AG08395 (cell line): ENCODE data around the gene RALGAPA1.
A peak's percentile ranks its signal among the peaks of the same experiment; 100 is the strongest.
"Not testable (repeated sequence)": the region's sequence is repeated elsewhere in the genome, so short reads cannot be mapped to it uniquely, and the experiment has no call there.

ENCODE experiments used
- DNase-seq: peaks from one replicate; pipeline ENCODE4 v3.0.0; 2012; ENCODE audit warnings: mixed read lengths, low spot score

The RALGAPA1 gene

DNA sequence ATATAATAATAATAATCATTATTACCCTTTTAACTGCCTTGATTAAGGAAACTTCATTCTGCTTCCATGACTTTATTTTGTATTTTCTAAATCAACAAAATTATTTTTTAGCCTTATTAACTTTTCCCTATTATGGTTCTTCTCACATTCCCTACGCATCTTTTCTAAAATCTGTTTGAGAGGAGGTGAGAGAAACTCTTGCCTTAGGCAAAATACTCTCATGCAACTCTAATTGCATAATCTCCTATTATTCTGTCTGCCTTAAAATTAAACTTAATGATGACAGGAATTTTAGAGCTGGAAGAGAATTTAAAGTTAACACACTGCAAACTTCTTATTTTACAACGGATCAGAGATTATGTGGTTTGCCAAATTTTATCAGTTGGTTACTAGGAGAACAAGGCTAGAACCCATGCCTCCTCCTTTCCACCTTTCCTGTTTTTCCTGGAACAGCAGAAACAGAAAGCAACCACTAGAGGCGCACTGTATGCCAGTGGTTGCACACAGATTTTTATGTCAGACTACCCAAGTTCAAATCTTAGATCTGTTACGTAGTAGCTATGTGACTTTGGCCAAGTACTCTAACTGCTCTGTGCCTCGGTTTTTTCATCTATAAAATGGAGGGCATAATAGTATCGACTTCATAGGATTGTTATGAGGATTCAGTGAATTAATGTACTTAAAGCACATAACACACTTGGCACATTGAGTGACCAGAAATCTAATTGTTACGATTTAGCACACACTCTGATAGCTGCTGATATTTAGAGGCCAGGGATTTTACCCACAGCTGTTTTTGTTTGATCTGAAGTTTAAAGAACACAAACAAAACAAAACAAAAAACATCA lies 12.7 kb upstream of the RALGAPA1 start:
- DNase-seq: peak; percentile 41

- no peak for DNase-seq
These were observed 10.8 kb upstream of the RALGAPA1 start for GRCh38 chr14:35819591-35820540.

DNA sequence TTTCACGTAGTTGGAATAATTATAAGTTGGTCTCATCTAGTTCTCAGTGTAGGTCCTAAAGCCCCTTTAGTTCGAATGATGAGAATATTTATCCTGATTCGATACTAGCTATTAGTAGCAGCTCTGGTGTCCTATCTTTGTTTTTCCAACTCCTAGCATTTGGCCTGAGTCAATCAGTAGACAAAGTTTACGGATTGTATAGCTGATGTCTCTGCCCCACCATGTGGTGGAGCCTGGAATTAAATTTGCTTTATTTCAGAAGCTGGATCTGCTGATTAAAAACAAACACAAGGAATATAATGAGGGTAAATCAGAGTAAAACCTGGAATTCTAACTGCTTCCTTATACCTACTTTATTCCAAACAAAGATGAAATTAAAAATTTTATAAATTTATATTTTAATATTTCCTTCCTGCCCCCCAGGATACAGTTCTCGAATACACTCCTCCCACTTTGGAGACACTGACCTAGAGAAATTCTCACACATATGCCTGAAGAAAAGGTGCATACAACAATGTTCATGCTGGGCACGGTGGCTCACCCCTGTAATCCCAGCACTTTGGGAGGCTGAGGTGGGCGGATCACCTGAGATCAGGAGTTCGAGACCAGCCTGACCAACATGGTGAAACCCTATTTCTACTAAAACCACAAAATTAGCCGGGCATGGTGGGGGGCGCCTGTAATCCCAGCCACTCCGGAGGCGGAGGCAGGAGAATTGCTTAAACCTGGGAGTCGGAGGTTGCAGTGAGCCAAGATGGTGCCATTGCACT lies 9.4 kb upstream of the RALGAPA1 start:
- peak; percentile 59 for DNase-seq

GRCh38 chr14:35814371-35815005 lies 5.4 kb upstream of the RALGAPA1 start:
- DNase-seq: peak; percentile 37

- no peak for DNase-seq
These were observed 1.9 kb upstream of the RALGAPA1 start for GRCh38 chr14:35810963-35811362.

DNA sequence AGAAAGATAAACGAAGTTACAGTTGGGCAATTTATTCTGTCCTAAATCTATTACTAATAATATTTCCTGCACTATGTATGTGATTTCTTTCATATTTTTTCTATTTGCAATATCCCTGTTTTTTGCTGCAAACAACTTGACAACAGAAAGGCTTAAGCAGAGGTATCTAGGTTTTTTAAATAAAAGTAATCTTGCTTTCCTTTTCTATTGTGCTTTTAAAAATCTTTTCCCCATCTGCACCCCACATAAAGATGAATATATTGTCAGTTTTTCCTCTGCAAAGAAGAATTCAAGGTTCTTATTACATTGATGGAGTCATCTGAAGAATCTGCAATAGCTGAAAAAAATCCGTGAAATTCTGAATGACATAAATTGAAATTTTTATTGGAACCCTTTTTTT lies 502 bp upstream of the RALGAPA1 start:
- no peak for DNase-seq

- no peak for DNase-seq
These were observed 938 bp downstream of the RALGAPA1 start for GRCh38 chr14:35808076-35808637.

DNA sequence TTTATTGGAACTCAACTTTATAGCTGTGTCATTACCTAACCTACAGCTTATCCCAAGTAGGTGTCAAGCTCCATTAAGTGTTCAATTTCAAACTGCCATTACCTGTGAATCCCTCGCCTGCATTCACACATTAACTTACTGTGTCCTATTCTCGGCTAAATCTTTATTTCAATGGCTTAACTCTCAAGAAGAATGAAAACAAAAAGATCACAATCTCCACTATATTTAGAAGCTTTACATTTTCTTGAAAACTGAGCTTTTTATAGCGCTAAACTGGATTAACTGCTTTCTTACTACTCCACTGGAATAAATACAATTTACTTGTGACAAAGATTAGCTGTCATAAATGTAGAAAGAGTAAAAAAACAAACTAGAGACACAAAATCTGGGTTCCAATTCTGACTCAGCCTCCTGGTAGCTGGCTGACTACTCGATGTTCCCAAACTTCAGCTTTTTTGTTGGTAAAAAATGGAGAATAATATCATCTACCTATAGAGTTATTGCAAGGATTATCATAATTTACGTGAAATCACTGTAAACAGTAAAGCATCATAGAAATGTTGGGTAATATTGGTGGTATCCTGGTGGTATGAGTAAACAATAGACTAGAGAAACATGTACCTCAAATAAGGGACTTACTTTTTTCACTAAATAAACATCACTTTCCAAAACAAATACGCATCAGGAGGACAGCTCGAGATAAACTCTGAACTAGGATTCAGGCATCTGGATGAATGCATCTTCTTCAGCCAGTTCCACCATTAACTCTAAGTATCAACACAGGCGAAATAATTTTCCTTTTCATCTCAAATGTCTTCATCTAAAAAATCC lies 1.7 kb downstream of the RALGAPA1 start:
- DNase-seq: no peak

- DNase-seq: no peak
These were observed 2.8 kb downstream of the RALGAPA1 start for GRCh38 chr14:35806006-35806907.

- DNase-seq: no peak
These were observed 11.3 kb downstream of the RALGAPA1 start for GRCh38 chr14:35797796-35798195.

DNA sequence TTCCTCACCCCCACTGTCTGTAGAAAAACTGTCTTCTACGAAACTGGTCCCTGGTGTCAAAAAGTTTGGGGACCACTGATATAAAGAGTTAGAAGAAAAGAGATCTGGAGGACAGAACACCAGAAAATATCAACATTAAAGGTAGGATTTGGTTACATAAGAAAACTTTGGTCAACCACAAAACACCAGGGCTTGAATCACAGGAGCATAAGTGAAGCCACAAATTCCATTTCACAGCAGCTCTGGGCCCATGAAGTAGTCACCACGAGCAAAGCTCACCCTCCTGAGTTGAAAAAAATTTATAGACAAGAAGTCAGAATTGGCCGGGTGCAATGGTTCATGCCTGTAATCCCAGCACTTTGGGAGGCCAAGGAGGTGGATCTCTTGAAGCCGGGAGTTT lies 19.4 kb downstream of the RALGAPA1 start:
- DNase-seq: peak; percentile 10

DNA sequence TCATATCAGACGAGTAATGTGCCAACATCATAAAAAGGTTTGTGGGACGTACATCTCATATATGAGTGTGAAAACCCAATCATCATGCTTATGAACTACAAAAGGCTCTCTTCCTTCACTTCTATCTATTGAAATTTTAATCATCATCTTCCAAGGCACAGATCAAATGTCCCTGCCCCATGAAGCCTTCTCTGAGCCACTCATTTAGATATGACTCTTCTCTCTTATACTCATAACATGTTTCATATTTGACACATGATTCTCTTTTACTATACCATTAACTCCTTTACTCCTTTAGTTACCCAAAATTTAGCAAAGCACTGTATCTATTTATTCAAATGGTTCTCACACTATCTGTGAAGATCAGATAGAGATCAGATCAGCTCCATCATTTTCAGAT lies 22.2 kb downstream of the RALGAPA1 start:
- DNase-seq: no peak

- DNase-seq: no peak
These were observed 25.4 kb downstream of the RALGAPA1 start for GRCh38 chr14:35783699-35784098.

- DNase-seq: no peak
These were observed 29.7 kb downstream of the RALGAPA1 start for GRCh38 chr14:35779368-35779767.

GRCh38 chr14:35777550-35777949 lies 31.5 kb downstream of the RALGAPA1 start:
- DNase-seq: not testable (repeated sequence)

DNA sequence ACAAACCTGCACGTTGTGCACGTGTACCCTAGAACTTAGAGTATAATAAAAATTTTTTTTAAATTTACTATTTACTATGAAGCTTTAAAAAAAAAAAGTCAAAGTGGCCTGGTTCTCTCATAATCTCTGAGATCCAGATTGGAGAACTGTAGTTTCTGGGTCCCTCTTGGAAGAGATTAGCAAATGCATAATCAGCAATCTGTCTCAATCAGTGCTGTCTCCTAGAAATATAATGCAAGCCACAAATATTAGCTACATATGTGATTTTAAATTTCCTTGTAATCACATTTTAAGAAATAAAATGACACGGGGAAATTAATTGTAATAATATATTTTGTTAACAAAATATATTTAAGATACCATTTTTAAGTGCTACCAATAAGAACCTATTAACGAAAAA lies 32.3 kb downstream of the RALGAPA1 start:
- no peak for DNase-seq

DNA sequence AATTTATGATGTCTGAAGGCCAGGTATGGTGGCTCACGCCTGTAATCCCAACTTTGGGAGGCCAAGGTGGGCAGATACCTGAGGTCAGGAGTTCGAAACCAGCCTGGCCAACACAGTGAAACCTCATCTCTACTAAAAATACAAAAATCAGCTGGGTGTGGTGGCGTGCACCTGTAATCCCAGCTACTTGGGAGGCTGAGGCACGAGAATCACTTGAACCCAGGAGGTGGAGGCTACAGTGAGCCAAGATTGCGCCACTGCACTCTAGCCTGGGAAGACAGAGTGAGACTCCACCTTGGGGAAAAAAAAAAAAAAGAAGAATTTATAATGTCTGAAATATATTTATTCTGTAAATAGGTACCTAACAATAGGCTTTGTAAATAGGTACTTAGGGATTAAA lies 33.0 kb downstream of the RALGAPA1 start:
- not testable (repeated sequence) for DNase-seq

DNA sequence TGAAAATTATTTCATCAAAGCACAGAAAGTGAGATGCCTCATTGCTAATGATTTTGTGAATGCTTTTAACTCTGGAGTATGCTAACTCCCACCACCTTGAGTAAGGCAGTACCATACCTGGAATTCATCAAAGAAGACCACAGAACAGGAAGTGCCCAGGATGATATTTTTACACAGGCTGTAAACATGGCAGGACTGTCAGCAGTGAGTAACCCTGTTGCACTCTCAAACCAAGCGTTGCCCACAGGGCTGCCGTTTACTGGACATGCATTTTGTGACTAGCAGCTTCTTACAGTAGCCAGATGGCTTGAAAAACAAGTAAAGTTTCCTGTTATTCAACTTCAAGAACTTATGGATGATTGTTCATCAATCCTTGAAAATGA lies 42.4 kb downstream of the RALGAPA1 start:
- DNase-seq: no peak

- no peak for DNase-seq
These were observed 42.9 kb downstream of the RALGAPA1 start for GRCh38 chr14:35766036-35766699.
